Fibroblast of mammary gland (primary cell): Measurements from ENCODE around the gene NTNG1.
A peak's percentile ranks its signal among the peaks of the same experiment; 100 is the strongest.

Experiments
- DNase-seq: peaks from one replicate; pipeline ENCODE4 v3.0.0-alpha.2; 2010; ENCODE audit warnings: low read depth
- H3K4me3 ChIP-seq: 2 replicates; pipeline ENCODE4 v1.5.1; 2011; ENCODE audit warnings: low read depth, mild to moderate bottlenecking, low read length, moderate library complexity; ENCODE audit not compliant: control insufficient read depth
- TF ChIP-seq, protein P1 (sequence below): conservative IDR thresholded peaks from 2 replicates; pipeline ENCODE4 v1.5.1; 2011; ENCODE audit warnings: low read depth, low read length, inconsistent platforms; ENCODE audit not compliant: control insufficient read depth, insufficient read depth

Gene NTNG1

GRCh38 chr1:107132780-107133179, 8.1 kb upstream of the NTNG1 start:
- DNase-seq: no peak
- no peak overlapping the region for H3K4me3 ChIP-seq
- TF ChIP-seq, protein P1, sequence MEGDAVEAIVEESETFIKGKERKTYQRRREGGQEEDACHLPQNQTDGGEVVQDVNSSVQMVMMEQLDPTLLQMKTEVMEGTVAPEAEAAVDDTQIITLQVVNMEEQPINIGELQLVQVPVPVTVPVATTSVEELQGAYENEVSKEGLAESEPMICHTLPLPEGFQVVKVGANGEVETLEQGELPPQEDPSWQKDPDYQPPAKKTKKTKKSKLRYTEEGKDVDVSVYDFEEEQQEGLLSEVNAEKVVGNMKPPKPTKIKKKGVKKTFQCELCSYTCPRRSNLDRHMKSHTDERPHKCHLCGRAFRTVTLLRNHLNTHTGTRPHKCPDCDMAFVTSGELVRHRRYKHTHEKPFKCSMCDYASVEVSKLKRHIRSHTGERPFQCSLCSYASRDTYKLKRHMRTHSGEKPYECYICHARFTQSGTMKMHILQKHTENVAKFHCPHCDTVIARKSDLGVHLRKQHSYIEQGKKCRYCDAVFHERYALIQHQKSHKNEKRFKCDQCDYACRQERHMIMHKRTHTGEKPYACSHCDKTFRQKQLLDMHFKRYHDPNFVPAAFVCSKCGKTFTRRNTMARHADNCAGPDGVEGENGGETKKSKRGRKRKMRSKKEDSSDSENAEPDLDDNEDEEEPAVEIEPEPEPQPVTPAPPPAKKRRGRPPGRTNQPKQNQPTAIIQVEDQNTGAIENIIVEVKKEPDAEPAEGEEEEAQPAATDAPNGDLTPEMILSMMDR: no peak

GRCh38 chr1:107135463-107135862, 5.4 kb upstream of the NTNG1 start:
- peak; percentile 49 for DNase-seq
- TF ChIP-seq, protein P1: no peak
- H3K4me3 ChIP-seq: no peak overlapping the region

GRCh38 chr1:107138166-107138565, 2.7 kb upstream of the NTNG1 start:
- DNase-seq: no peak

DNA sequence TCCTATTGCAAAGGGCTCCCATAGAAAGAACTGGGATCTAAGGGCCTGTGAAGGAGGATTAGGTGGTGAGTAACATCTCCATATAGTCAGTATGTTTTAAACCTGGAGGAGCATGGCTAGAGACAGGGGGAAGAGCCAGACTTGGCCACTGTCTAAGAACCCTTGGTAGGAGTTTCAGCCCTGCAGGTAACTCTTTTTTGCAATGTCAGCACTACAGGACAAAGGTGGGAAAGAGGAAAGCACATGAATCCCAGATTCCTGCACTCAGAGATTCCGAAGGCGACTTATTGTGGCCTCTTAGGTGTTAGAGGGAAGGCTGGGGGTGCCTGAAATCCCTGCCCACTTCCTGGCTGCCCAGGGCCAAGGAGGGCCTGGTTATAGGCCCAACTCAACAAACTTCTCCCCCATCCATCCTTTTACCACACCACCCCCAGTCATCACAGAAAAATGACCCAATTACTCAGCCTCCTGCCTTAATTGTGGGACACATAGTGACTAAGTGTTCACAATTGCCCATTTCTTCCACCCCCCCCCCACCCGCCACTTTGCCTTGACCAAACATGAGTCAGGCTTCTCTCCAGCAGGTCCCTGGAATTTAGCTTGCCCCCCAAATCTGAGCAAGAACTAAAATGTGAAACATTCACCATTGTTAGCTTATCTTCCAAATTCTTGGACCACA, 1.9 kb upstream of the NTNG1 start:
- no peak overlapping the region for H3K4me3 ChIP-seq
- DNase-seq: peak; percentile 56

More at GRCh38 chr1:107138166-107138565, 2.7 kb upstream of the NTNG1 start:
- TF ChIP-seq, protein P1: no peak
- H3K4me3 ChIP-seq: no peak overlapping the region

DNA sequence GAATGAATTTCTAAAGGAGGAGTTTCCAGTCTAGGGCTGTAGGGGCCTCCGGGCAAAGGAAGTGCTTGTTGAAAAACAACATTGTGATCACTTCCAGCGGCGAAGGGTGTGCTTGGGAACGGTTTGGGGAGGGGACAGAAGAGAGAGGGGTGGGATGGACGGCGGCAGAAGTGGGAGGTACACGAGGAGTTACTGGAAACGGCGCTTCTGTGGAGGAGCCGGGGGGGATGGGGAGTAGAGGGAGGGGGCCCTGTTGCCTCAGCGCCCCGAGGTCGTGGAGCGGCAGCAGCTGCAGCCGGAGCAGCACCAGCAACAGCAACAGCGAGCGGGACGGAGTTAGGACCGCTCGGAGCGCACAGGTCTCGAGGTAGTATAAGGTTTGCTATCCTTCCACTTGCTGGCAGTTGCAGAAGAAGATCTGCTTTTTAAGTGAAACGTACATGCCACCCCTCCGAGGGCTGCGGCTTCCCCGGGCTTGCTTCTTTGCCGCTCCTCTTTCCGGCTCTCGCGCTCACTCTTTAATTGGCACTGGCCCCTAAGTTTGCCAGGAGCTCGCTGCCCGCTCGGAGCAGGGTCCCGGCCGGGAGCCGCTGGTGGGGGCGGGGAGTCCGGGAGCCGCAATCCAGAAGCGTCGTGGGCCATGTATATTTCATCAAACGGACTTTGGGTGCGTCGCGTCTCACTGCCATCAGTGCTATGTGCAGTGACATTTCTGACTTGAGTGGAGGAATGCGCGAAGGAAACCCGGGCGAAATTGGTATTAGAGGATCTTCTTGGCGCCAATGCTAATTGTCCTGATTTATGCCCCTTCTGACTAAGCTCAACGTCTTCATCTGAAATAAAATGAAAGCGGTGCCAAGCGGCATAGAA, 771 bp upstream of the NTNG1 start:
- DNase-seq: peak; percentile 41
- H3K4me3 ChIP-seq: peak overlapping the region; percentile 53
- TF ChIP-seq, protein P1: no peak

More for the DNA sequence above, 1.9 kb upstream of the NTNG1 start:
- TF ChIP-seq, protein P1: no peak

DNA sequence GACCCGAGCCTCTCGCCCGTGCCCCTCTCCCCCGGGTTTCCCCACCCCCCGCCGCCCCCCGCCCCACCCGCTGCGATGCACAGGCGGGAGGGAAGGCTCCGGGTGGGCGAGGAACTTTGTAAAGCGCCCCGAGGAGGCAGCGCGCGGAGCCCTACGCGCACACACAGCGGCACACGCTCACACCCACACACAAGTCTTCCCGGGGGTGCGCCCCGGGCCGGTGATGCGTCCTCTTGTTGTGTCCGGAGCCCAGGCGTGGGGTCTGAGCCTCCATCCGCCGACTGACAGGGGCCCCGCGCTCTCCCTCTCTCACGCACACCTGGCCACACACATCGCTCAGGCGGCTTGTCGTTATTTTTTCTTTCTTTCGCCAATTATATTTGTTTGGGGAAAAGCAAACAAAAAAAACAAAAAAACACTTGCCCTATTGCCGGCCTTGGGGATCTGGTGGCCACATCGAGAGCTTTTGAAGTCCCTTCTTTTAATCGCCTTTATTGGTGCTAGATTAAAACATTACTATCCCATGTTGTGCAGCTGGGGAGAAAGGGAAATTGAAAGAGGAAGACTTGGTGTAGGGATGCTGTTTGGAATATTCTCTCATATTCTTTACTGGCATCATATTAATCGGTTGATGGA, 770 bp downstream of the NTNG1 start:
- DNase-seq: peak; percentile 7
- TF ChIP-seq, protein P1: no peak
- H3K4me3 ChIP-seq: peak overlapping the region; percentile 47
